Activated CD4-positive, alpha-beta T cell treated with anti-CD3 and anti-CD28 coated beads for 1 hour (primary cell): ENCODE results near the gene COL27A1.
"Not testable (repeated sequence)": the region's sequence is repeated elsewhere in the genome, so short reads cannot be mapped to it uniquely, and the experiment has no call there.

Experiments used
- DNase-seq: peaks from one replicate; pipeline ENCODE4 v3.0.0-alpha.2; 2020

The COL27A1 gene

GRCh38 chr9:114311571-114312512, 156.5 kb downstream of the COL27A1 start:
- DNase-seq = no peak

- no peak for DNase-seq
These were observed 157.2 kb downstream of the COL27A1 start for GRCh38 chr9:114312513-114312875.

- no peak for DNase-seq
These were observed 157.8 kb downstream of the COL27A1 start for GRCh38 chr9:114313186-114313585.

DNA sequence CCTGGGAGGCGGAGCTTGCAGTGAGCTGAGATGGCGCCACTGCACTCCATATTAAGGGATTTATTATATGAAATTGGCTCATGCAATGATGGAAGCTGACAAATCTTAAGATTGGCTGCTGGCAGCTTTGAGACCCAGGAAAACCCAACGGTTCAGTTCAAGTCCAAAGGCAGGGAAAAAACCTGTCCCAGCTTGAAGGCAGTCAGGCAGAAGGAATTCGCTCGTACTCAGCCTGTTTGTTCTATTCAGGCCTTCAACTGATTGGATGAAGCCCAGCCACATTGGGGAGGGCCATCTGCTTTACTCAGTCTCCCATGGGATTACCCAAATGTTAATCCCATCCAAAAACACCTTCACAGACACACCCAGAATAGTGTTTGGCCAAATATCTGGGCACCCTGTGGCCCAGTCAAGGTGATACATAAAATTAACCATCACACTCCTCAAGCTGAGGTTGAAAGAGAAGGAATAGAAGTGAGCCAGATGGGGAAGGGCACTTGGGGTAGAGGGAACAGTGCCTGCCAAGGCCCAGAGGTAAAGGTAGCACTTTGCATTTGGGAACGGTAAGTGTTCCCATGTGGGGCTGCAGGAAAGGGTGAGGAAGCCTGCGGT, 159.0 kb downstream of the COL27A1 start:
- DNase-seq = no peak

- DNase-seq = no peak
These were observed 159.8 kb downstream of the COL27A1 start for GRCh38 chr9:114314881-114315722.

- no peak for DNase-seq
These were observed 160.5 kb downstream of the COL27A1 start for GRCh38 chr9:114315723-114316363.

DNA sequence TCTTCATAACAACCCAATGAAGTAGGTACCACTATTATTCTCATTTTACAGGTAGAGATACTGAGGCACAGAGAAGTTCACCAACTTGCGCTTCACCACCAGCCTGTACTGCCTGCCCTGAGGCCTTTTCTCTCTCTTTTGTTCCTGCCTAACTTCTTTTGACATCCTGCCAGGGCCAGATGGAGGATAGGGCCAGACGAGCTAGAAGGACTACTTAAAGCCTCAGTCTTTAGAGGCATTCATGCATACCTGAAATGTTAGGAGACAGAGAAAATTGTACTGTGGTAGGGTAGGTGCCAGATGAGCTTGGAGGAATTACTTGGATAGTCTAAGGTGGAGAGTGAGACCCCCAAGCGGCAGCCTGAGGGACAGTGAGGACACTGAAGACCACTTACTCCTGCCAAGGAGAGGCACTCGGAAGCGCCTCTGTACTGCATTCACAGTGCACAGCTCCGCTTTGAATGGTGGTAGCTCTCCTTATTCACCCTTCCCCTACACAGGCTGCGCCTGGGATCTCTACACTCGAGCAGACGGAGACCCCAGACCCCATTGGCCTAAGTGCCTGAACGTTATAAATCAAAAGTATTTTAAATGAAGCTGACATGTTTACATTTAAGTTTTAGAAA, 161.4 kb downstream of the COL27A1 start:
- no peak for DNase-seq

- DNase-seq = no peak
These were observed 162.5 kb downstream of the COL27A1 start for GRCh38 chr9:114317665-114318357.

GRCh38 chr9:114318416-114318815, 163.1 kb downstream of the COL27A1 start:
- DNase-seq = no peak

DNA sequence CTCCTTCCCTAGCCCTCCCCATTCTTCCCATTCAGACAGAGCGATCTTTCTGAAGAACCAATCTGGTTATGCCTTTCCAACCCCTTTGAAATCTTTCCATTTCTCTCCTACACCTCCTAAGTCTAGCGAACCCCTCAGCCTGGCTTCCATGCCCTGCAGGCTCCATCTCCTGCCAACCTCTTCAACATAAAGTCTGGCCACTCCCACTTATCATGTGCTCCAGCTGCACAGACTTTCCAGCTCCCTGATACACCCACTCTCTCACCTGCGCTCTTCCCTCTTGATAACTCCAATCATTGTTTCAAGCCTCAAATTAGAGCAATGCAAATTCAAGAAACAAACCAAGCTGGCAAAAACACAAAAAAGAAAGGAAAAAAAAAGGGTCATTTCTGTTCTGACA, 163.8 kb downstream of the COL27A1 start:
- no peak for DNase-seq

DNA sequence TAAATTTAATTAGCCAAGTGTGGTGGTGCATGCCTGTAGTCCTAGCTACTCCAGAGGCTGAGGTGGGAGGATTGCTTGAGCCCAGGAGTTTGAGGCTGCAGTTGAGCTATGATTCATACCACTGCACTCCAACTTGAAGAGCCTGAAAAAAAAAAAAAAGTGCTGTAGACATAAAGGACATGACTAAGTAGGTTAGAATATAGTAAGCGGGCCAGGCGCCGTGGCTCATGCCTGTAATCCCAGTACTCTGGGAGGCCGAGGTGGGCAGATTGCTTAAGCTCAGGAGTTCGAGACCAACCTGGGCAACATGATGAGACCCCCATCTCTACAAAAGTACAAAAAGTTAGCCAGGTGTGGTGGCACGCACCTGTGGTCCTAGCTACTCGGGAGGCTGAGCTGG, 165.4 kb downstream of the COL27A1 start:
- not testable (repeated sequence) for DNase-seq

DNA sequence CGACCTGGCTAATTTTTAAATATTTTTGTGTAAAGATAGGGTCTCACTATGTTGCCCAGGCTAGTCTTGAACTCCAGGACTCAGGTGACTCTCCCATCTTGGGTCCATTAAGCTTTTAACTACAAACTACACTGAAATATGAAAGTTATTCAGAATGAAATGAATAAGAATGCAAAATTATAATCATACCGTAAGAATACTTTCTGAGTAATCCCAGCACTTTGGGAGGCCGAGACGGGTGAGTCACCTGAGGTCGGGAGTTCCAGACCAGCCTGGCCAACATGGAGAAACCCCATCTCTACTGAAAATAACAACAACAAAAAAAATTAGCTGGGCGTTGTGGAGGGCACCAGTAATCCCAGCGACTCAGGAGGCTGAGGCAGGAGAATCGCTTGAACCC, 166.4 kb downstream of the COL27A1 start:
- no peak for DNase-seq

DNA sequence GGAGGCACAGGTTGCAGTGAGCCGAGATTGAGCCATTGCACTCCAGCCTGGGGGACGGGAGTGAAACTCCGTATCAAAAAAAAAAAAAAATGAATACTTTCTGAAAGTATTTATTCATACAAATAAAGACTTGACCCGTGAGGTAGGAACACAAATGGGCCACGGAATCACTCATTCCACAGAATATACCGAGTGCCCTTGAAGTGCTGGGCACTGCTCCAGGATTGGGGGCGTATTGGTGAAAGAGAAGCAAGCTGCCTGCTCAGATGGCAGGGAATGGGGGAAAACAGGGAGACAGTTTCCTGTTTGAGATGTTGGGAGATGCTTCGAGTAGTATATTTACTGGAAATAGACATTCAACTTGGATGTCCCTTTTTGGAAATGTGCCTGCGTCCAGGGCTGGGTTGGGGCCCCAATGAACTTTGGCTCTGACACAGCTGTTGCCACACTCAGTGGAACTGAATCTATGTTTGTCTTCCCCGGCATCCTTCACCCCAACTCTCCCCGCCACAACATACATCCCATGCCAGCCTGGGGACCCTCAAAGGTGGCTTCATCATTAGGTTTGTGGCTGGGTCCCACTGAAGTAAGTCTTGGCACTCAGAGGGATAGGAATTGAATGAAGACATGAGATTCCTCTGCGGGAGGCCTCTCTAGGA, 167.0 kb downstream of the COL27A1 start:
- not testable (repeated sequence) for DNase-seq

DNA sequence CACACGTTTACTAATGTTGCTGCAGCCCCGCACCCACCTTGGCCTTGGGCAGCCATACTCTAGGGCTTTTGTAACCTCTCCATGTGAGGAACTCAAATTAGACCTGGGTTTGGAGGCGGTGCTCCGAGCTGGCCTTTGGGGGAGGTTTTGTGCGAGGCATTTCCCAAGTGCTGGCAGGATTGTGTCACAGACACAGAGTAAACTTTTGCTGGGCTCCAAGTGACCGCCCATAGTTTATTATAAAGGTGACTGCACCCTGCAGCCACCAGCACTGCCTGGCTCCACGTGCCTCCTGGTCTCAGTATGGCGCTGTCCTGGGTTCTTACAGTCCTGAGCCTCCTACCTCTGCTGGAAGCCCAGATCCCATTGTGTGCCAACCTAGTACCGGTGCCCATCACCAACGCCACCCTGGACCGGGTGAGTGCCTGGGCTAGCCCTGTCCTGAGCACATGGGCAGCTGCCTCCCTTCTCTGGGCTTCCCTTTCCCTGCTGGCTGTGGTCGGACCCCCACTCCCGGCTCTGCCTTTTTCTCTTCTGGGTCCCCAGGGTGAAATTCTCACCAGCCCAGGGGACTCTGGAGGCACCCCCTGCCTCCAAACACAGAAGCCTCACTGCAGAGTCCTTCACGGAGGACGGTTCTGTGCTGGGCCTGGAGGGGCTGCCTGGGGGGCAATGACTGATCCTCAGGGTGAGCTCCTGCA, 167.6 kb downstream of the COL27A1 start, which contains the start of gene ORM1:
TSS of gene ORM1 (plus strand) at position 268 of the 701 bp plus-strand sequence. CDS start at position 304, 36 bp downstream.
- DNase-seq = not testable (repeated sequence)

GRCh38 chr9:114323849-114324248, 168.5 kb downstream of the COL27A1 start:
- not testable (repeated sequence) for DNase-seq

DNA sequence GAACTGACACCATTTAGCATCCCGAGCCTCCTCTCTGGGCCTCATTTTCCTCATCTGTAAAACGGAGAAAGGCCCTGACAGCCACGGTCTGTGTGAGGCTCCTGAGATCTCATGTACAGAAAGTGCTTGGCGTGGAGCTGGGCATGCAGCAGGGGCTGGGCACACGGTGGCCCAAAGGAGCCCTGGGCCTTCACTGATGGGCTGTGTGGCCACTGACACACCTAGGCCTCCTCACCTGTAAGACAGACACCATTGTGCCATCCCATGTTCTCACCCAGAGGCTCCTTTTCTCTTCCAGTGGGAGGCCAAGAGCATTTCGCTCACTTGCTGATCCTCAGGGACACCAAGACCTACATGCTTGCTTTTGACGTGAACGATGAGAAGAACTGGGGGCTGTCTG, 169.2 kb downstream of the COL27A1 start:
- no peak for DNase-seq

GRCh38 chr9:114324965-114325364, 169.6 kb downstream of the COL27A1 start:
- not testable (repeated sequence) for DNase-seq

DNA sequence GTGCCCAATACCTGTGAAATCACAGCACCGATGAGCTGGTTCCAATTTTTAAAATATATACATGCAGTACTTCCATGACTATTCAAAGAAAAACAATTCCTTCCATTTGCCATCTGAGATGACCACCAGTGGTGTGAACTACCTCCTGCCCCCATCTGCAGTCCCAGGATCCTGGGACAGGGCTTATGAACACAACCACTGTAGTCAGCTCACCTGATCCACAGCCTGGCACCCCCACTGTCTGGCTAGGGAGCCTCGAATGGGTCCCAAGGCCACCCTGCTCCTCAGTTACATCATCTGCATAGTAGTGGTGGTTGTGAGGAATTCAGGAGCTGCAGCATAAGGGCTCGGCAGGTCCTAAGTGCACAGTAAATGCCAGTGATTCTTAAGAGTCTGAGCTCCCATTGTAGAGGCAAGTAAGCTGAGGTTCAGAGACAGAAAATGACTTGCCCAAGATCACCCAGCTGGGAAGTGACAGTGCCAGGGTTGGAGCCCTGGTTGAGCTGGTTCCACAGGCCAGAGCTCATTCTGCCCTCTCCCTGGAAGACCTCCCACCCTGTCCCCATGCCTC, 170.4 kb downstream of the COL27A1 start:
- not testable (repeated sequence) for DNase-seq

DNA sequence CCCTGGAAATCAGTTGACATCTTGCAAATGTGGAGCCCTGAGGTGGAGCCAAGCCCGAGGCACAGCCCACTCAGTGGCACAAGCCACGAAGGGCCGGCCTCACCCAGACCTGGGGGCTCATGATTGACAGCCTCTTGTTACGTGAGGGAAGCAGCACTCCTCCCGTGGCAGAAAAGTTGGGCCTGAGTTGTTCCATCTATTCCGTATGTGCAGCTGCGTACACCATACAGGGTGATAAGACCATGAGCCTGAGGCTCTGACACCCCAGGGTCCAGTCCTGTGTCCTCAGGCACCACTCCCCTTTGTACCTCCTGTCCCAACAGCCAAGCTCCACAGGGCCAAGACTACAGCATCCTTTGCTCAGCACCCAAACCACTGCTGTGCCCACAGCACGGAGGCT, 172.4 kb downstream of the COL27A1 start:
- no peak for DNase-seq

DNA sequence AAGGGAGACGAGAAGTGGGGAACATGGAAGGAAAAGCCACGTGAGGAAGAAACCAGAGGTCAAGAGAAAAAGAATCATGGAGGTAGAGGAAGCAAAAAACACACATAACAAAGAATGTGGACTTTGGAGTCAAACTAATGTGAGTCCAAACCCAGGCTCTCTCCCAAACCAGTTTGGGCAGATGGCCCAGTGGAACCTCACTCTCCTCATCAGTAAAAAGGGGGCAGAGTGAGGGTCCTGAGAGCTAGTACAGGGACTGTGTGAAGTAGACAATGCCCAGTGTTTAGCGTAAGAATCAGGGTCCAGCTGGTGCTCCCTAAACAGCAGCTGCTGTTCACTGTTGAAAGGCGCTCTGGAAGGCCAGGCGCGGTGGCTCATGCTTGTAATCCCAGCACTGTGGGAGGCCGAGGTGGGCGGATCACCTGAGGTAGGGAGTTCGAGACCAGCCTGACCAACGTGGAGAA, 173.1 kb downstream of the COL27A1 start:
- DNase-seq = not testable (repeated sequence)
